Stimulated activated naive CD8-positive, alpha-beta T cell treated with anti-CD3 and anti-CD28 coated beads, Interleukin-15, Interleukin-2, amounts not matched to agents 100 ng/mL and 50 ng/mL, for 24 hours (primary cell): ENCODE measurements around the gene HMGB2.

Experiments used
- H3K27ac Mint-ChIP-seq: one replicate; pipeline ENCODE4 v1.8.0; 2021; ENCODE audit warnings: mild to moderate bottlenecking, mixed read lengths
- H3K27me3 Mint-ChIP-seq: one replicate; pipeline ENCODE4 v1.8.0; 2021; ENCODE audit warnings: mixed read lengths
- H3K36me3 Mint-ChIP-seq: one replicate; pipeline ENCODE4 v1.8.0; 2021; ENCODE audit warnings: low read depth, mixed read lengths
- H3K4me1 Mint-ChIP-seq: one replicate; pipeline ENCODE4 v1.8.0; 2021; ENCODE audit warnings: low read depth, mixed read lengths
- H3K4me3 Mint-ChIP-seq: one replicate; pipeline ENCODE4 v1.8.0; 2021; ENCODE audit warnings: mild to moderate bottlenecking, mixed read lengths
- H3K9me3 Mint-ChIP-seq: one replicate; pipeline ENCODE4 v1.8.0; 2021; ENCODE audit warnings: mixed read lengths

HMGB2 gene

GRCh38 chr4:173357939-173358338, 23.8 kb upstream of the HMGB2 start:
- Mint-ChIP-seq H3K27ac (no peak overlapping the region), H3K9me3 (no peaks in the 10 kb centered on the region), H3K36me3 (no peaks in the 10 kb centered on the region), H3K4me3 (no peak overlapping the region), H3K27me3 (peaks cover 6% of the 10 kb centered on the region), H3K4me1 (no peaks in the 10 kb centered on the region)

- Mint-ChIP-seq H3K27me3 (peaks cover 3% of the 10 kb centered on the region), H3K4me1 (no peaks in the 10 kb centered on the region), H3K36me3 (no peaks in the 10 kb centered on the region), H3K27ac (no peak overlapping the region), H3K4me3 (no peak overlapping the region), H3K9me3 (no peaks in the 10 kb centered on the region)
These were observed 13.3 kb upstream of the HMGB2 start for GRCh38 chr4:173347467-173347866.

GRCh38 chr4:173346074-173346473, 11.9 kb upstream of the HMGB2 start:
- Mint-ChIP-seq H3K4me3 (no peak overlapping the region), H3K36me3 (no peaks in the 10 kb centered on the region), H3K9me3 (no peaks in the 10 kb centered on the region), H3K4me1 (no peaks in the 10 kb centered on the region), H3K27me3 (peaks cover 8% of the 10 kb centered on the region), H3K27ac (no peak overlapping the region)

- no peaks in the 10 kb centered on the region for H3K9me3 Mint-ChIP-seq
- peaks cover 7% of the 10 kb centered on the region for H3K27me3 Mint-ChIP-seq
- H3K36me3 Mint-ChIP-seq, result no peaks in the 10 kb centered on the region
- H3K4me3 Mint-ChIP-seq, result no peak overlapping the region
- no peaks in the 10 kb centered on the region for H3K4me1 Mint-ChIP-seq
- H3K27ac Mint-ChIP-seq, result no peak overlapping the region
These were observed 11.5 kb upstream of the HMGB2 start for GRCh38 chr4:173345648-173346047.

- Mint-ChIP-seq H3K27me3 (peaks cover 8% of the 10 kb centered on the region), H3K4me1 (no peaks in the 10 kb centered on the region), H3K27ac (no peak overlapping the region), H3K36me3 (no peaks in the 10 kb centered on the region), H3K4me3 (no peak overlapping the region), H3K9me3 (no peaks in the 10 kb centered on the region)
These were observed 9.8 kb upstream of the HMGB2 start for GRCh38 chr4:173343832-173344397.

- Mint-ChIP-seq H3K27ac (no peak overlapping the region), H3K9me3 (no peaks in the 10 kb centered on the region), H3K27me3 (peaks cover 15% of the 10 kb centered on the region), H3K4me3 (no peak overlapping the region), H3K36me3 (peaks cover 14% of the 10 kb centered on the region), H3K4me1 (peaks cover 14% of the 10 kb centered on the region)
These were observed 3.3 kb upstream of the HMGB2 start for GRCh38 chr4:173337463-173337862.

GRCh38 chr4:173334891-173335752, 964 bp upstream of the HMGB2 start:
- Mint-ChIP-seq H3K36me3 (peaks cover 30% of the 10 kb centered on the region), H3K27me3 (peaks cover 11% of the 10 kb centered on the region), H3K4me3 (peak overlapping the region; percentile 98), H3K4me1 (peaks cover 24% of the 10 kb centered on the region), H3K27ac (peak overlapping the region; percentile 97), H3K9me3 (no peaks in the 10 kb centered on the region)

GRCh38 chr4:173333658-173334084, 487 bp downstream of the HMGB2 start:
- Mint-ChIP-seq H3K27me3 (peaks cover 7% of the 10 kb centered on the region), H3K4me1 (peaks cover 24% of the 10 kb centered on the region), H3K36me3 (peaks cover 41% of the 10 kb centered on the region), H3K4me3 (peak overlapping the region; percentile 98), H3K27ac (peak overlapping the region; percentile 97), H3K9me3 (no peaks in the 10 kb centered on the region)

GRCh38 chr4:173332963-173333657, 1.0 kb downstream of the HMGB2 start:
- Mint-ChIP-seq H3K27ac (peak overlapping the region; percentile 93), H3K4me3 (peak overlapping the region; percentile 98), H3K36me3 (peaks cover 46% of the 10 kb centered on the region), H3K27me3 (peaks cover 7% of the 10 kb centered on the region), H3K9me3 (no peaks in the 10 kb centered on the region), H3K4me1 (peaks cover 24% of the 10 kb centered on the region)

- Mint-ChIP-seq H3K4me3 (peak overlapping the region; percentile 98), H3K27ac (peak overlapping the region; percentile 89), H3K36me3 (peaks cover 46% of the 10 kb centered on the region), H3K4me1 (peaks cover 24% of the 10 kb centered on the region), H3K9me3 (no peaks in the 10 kb centered on the region), H3K27me3 (peaks cover 7% of the 10 kb centered on the region)
These were observed 2.1 kb downstream of the HMGB2 start for GRCh38 chr4:173332021-173332487.

GRCh38 chr4:173330590-173330989, 3.6 kb downstream of the HMGB2 start:
- Mint-ChIP-seq H3K4me1 (peaks cover 24% of the 10 kb centered on the region), H3K4me3 (no peak overlapping the region), H3K9me3 (no peaks in the 10 kb centered on the region), H3K36me3 (peaks cover 49% of the 10 kb centered on the region), H3K27me3 (no peaks in the 10 kb centered on the region), H3K27ac (no peak overlapping the region)

GRCh38 chr4:173328236-173328901, 5.8 kb downstream of the HMGB2 start:
- Mint-ChIP-seq H3K27ac (no peak overlapping the region), H3K27me3 (no peaks in the 10 kb centered on the region), H3K36me3 (peaks cover 44% of the 10 kb centered on the region), H3K4me1 (peaks cover 20% of the 10 kb centered on the region), H3K4me3 (no peak overlapping the region), H3K9me3 (no peaks in the 10 kb centered on the region)

- Mint-ChIP-seq H3K27ac (no peak overlapping the region), H3K4me1 (no peaks in the 10 kb centered on the region)
These were observed 9.0 kb downstream of the HMGB2 start for GRCh38 chr4:173325007-173325736.

GRCh38 chr4:173319696-173320095, 14.5 kb downstream of the HMGB2 start:
- peaks cover 10% of the 10 kb centered on the region for H3K4me1 Mint-ChIP-seq
- no peaks in the 10 kb centered on the region for H3K9me3 Mint-ChIP-seq
- no peak overlapping the region for H3K4me3 Mint-ChIP-seq
- H3K27ac Mint-ChIP-seq, result no peak overlapping the region
- no peaks in the 10 kb centered on the region for H3K27me3 Mint-ChIP-seq
- peaks cover 23% of the 10 kb centered on the region for H3K36me3 Mint-ChIP-seq

More at GRCh38 chr4:173325007-173325736, 9.0 kb downstream of the HMGB2 start:
- Mint-ChIP-seq H3K36me3 (peaks cover 32% of the 10 kb centered on the region), H3K4me3 (no peak overlapping the region), H3K27me3 (no peaks in the 10 kb centered on the region), H3K9me3 (no peaks in the 10 kb centered on the region)
